Prostate gland (tissue), 2 donors: ENCODE measurements around the gene HERC6. TPM values are rescaled to one million over a fixed set of nuclear protein-coding genes. Genes with fewer than 3 reads are reported as not detected.
"Not testable (repeated sequence)": the region's sequence is repeated elsewhere in the genome, so short reads cannot be mapped to it uniquely, and the experiment has no call there.

Source experiments
- DNase-seq: peaks from one replicate; pipeline ENCODE4 v3.0.0-alpha.2; 2019; ENCODE audit warnings: low spot score
- H3K27ac ChIP-seq, 2 donors: fragments of 200-600 bp; sonication (generic); 2 replicates each; pipeline ENCODE4 v1.5.1; 2017 to 2019
- H3K27me3 ChIP-seq: fragments of 200-600 bp; sonication (generic); replicated peaks from 2 replicates; pipeline ENCODE4 v1.5.1; 2019; ENCODE audit not compliant: insufficient read depth
- H3K36me3 ChIP-seq, 2 donors: fragments of 200-600 bp; sonication (generic); 1 replicate in 1 of 2; 2 replicates in 1 of 2; pipeline versions ENCODE4 v1.5.1 to v1.8.1; 2017 to 2019
- H3K4me1 ChIP-seq: fragments of 200-600 bp; sonication (generic); replicated peaks from 2 replicates; pipeline ENCODE4 v1.5.1; 2019
- H3K4me3 ChIP-seq, 2 donors: fragments of 200-600 bp; sonication (generic); 2 replicates each; pipeline ENCODE4 v1.5.1; 2017 to 2019
- H3K9me3 ChIP-seq: fragments of 200-600 bp; sonication (generic); 2 replicates; pipeline ENCODE4 v1.5.1; 2017
- CTCF ChIP-seq, 4 experiments: fragments of 200-600 bp in 2 of 4; fragments of 450-650 bp in 2 of 4; sonication (generic) in 2 of 4; IDR thresholded peaks; 1 replicate in 3 of 4; 2 replicates in 1 of 4; pipeline ENCODE4 v1.5.1; 2016 to 2019; ENCODE audit warnings: antibody characterized with exemption in 4 of 4, mild to moderate bottlenecking in 2 of 4, moderate library complexity in 2 of 4
- POLR2A ChIP-seq: fragments of 450-650 bp; IDR thresholded peaks from one replicate; pipeline ENCODE4 v1.6.1; 2016; ENCODE audit warnings: antibody characterized with exemption, mild to moderate bottlenecking
- POLR2AphosphoS5 ChIP-seq: sonication (generic); formaldehyde crosslinking; IDR thresholded peaks from one replicate; pipeline ENCODE4 v1.6.1; 2017; ENCODE audit warnings: antibody characterized with exemption
- WGBS: methylation state at CpG from one replicate; pipeline ENCODE4 v1.1.5; 2018; 5-methylcytosine and 5-hydroxymethylcytosine counted together
- intact Hi-C: fragments of 100-400 bp; cut with DNase I; formaldehyde crosslinking; loops from one replicate; pipeline ENCODE4 v1.14.2; 2022
- total RNA-seq, 2 donors: library from RNA; depleted of rRNA; stranded (reverse); fragments of >200 nt; gene quantifications; one replicate each; pipeline ENCODE4 v1.1.0, GENCODE V29; 2016

Gene HERC6
- total RNA-seq, 2 donors from 2014 or later, result 16.0 to 20.6 TPM

GRCh38 chr4:88419874-88420273 lies 41.2 kb downstream of the HERC6 start:
- H3K4me1 ChIP-seq, result no peaks in the 10 kb centered on the region
- WGBS, result 70% methylated on average over 5 of the region's 5 CpGs
- no peaks in the 10 kb centered on the region for H3K27me3 ChIP-seq
- no peaks in the 10 kb centered on the region for H3K36me3 ChIP-seq
- TF ChIP-seq POLR2AphosphoS5 (no peak), CTCF (IDR thresholded peaks at IDR 0.05) (no peak), POLR2A (no peak)
- intact Hi-C loops, result no loop called here
- no peaks in the 10 kb centered on the region for H3K9me3 ChIP-seq
- no peak overlapping the region for H3K4me3 ChIP-seq
- no peak for DNase-seq
- no peak overlapping the region for H3K27ac ChIP-seq

- TF ChIP-seq POLR2AphosphoS5, result no peak
- no peak for TF ChIP-seq CTCF (IDR thresholded peaks at IDR 0.05)
- no peak for TF ChIP-seq POLR2A
- 94% methylated on average over 1 of the region's 1 CpG for WGBS
- intact Hi-C loops, result no loop called here
Measured at GRCh38 chr4:88420844-88421243, 42.2 kb downstream of the HERC6 start.

GRCh38 chr4:88422403-88422802 lies 43.8 kb downstream of the HERC6 start:
- no peak for DNase-seq
- no peak overlapping the region for H3K27ac ChIP-seq
- no peaks in the 10 kb centered on the region for H3K9me3 ChIP-seq
- no peaks in the 10 kb centered on the region for H3K36me3 ChIP-seq
- H3K4me1 ChIP-seq, result no peaks in the 10 kb centered on the region
- no peak overlapping the region for H3K4me3 ChIP-seq
- no peaks in the 10 kb centered on the region for H3K27me3 ChIP-seq
- 45% methylated on average over 2 of the region's 2 CpGs for WGBS
- intact Hi-C loops, result no loop called here
- TF ChIP-seq CTCF (IDR thresholded peaks at IDR 0.05) (no peak), POLR2AphosphoS5 (no peak), POLR2A (no peak)

More at GRCh38 chr4:88420844-88421243, 42.2 kb downstream of the HERC6 start:
- Histone ChIP-seq H3K36me3 (no peaks in the 10 kb centered on the region), H3K27me3 (no peaks in the 10 kb centered on the region), H3K4me1 (no peaks in the 10 kb centered on the region), H3K9me3 (no peaks in the 10 kb centered on the region), H3K27ac (no peak overlapping the region), H3K4me3 (no peak overlapping the region)
- DNase-seq, result no peak

GRCh38 chr4:88429401-88429800 lies 50.7 kb downstream of the HERC6 start:
- TF ChIP-seq POLR2A (no peak), POLR2AphosphoS5 (no peak), CTCF (IDR thresholded peaks at IDR 0.05) (no peak)
- 42% methylated on average over 1 of the region's 1 CpG for WGBS
- Histone ChIP-seq H3K4me3 (no peak overlapping the region), H3K27ac (no peak overlapping the region), H3K27me3 (no peaks in the 10 kb centered on the region), H3K4me1 (no peaks in the 10 kb centered on the region), H3K9me3 (no peaks in the 10 kb centered on the region), H3K36me3 (no peaks in the 10 kb centered on the region)
- no peak for DNase-seq
- intact Hi-C loops, result no loop called here

GRCh38 chr4:88435987-88436693 lies 57.5 kb downstream of the HERC6 start:
- no peak overlapping the region for H3K4me3 ChIP-seq
- intact Hi-C loops, result no loop called here
- H3K4me1 ChIP-seq, result no peaks in the 10 kb centered on the region
- TF ChIP-seq POLR2AphosphoS5, result no peak
- TF ChIP-seq POLR2A, result no peak
- no peak for TF ChIP-seq CTCF (IDR thresholded peaks at IDR 0.05)
- H3K27ac ChIP-seq, result no peak overlapping the region
- no peaks in the 10 kb centered on the region for H3K27me3 ChIP-seq
- H3K36me3 ChIP-seq, result no peaks in the 10 kb centered on the region
- 91% methylated on average over 1 of the region's 1 CpG for WGBS
- no peaks in the 10 kb centered on the region for H3K9me3 ChIP-seq
- DNase-seq, result no peak

- H3K27ac ChIP-seq, H3K27me3 ChIP-seq, DNase-seq, H3K4me1 ChIP-seq, H3K4me3 ChIP-seq, intact Hi-C loops, H3K36me3 ChIP-seq, H3K9me3 ChIP-seq: not testable (repeated sequence)
- 98% methylated on average over 4 of the region's 4 CpGs for WGBS
Measured at GRCh38 chr4:88437873-88438272, 59.2 kb downstream of the HERC6 start.
